ENCODE results near the gene ANKS1A. TPM values are rescaled to one million over a fixed set of nuclear protein-coding genes. Genes with fewer than 3 reads are reported as not detected.

ANKS1A gene
- polyA plus RNA-seq, 1 of the 3 experiments (the other 2 are of a cell fraction) = 7.6 TPM

DNA sequence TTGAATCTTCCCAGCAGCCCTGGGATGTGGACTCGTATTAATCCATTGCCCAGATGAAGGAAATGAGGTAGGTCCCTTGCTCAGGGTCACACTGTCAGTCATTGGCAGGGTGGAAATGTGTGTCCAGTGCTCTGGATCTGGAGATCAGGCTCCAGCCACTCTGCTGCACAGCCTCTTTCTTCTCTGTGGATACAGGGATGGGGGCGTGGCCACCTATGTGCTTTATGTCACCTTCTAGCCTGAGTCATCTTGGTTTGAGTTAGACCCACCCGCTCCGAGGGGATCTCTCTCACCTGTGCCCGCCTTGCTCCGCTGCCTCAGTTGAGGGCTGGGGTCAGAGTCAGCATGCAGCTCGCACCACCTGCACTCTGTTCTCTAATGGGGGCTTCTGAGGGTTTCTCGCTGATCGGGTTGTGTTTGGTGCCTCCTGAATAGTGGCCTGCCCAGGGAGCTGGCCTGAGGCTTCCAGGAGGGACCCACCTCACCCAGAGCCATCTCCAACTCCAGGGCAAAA, 172.1 kb downstream of the ANKS1A start:
- H3K27ac ChIP-seq (ENCODE audit: low read depth in 2 of 2, low read length in 1 of 2) = no peak overlapping the region
- no peak for TF ChIP-seq MXI1 (IDR thresholded peaks at IDR 0.05; ENCODE audit: low read depth, low read length)
- TF ChIP-seq RAD21 (IDR thresholded peaks at IDR 0.05; ENCODE audit: low read length) = no peak
- no peak for TF ChIP-seq GABPA (IDR thresholded peaks at IDR 0.05; ENCODE audit: low read depth)
- TF ChIP-seq CHD2 (IDR thresholded peaks at IDR 0.05; ENCODE audit: low read length, partially characterized antibody) = no peak
- TF ChIP-seq POLR2AphosphoS5 (IDR thresholded peaks at IDR 0.05; ENCODE audit: low read depth, low read length) = no peak
- TF ChIP-seq SMC3 (IDR thresholded peaks at IDR 0.05; ENCODE audit: low read depth, low read length) = no peak
- no peak for TF ChIP-seq SIN3A (IDR thresholded peaks at IDR 0.05; ENCODE audit: borderline replicate concordance, low read depth, low read length)
- TF ChIP-seq TEAD4 (IDR thresholded peaks at IDR 0.05; ENCODE audit: borderline replicate concordance, insufficient read depth) = no peak
- no peak for TF ChIP-seq RFX5 (IDR thresholded peaks at IDR 0.05; ENCODE audit: low read length)
- no peaks in the 10 kb centered on the region for H3K9me3 ChIP-seq
- no peaks in the 10 kb centered on the region for H3K79me2 ChIP-seq (ENCODE audit: insufficient read depth)
- no peak overlapping the region for H3K4me2 ChIP-seq
- ChIA-PET CTCF (interaction anchor here (0.8 to 1.2 kb wide), 2 partner anchors 74 to 79 kb away, joined by 3 read pairs; no protein-coding TSS in a partner anchor), POLR2A (no interaction called here)
- no peaks in the 10 kb centered on the region for H3K9me2 ChIP-seq
- H2AFZ ChIP-seq (ENCODE audit: low read depth) = no peak overlapping the region
- peaks cover 0 to 29% of the 10 kb centered on the region in 2 experiments for H3K36me3 ChIP-seq (replicated peaks in 1 of 2; ENCODE audit: control insufficient read depth in 1 of 2, insufficient read depth in 2 of 2, low read length in 1 of 2)
- no peaks in the 10 kb centered on the region for H3K4me1 ChIP-seq (ENCODE audit: control insufficient read depth in 1 of 2, insufficient read depth in 2 of 2, low read depth in 1 of 2, low read length in 1 of 2)
- no peaks in the 10 kb centered on the region for H3F3A ChIP-seq (replicated peaks; ENCODE audit: insufficient read depth)
- H3K9ac ChIP-seq = no peak overlapping the region
- peak; percentile 5 for DNase-seq
- no peaks in the 10 kb centered on the region for H4K20me1 ChIP-seq (ENCODE audit: insufficient read depth)
- H3K4me3 ChIP-seq (ENCODE audit: low read depth in 2 of 2, low read length in 1 of 2) = no peak overlapping the region
- WGBS (ENCODE audit: low lambda C conversion rate) = 94% methylated on average over 8 of the region's 9 CpGs
- H3K27me3 ChIP-seq (ENCODE audit: insufficient read depth) = no peaks in the 10 kb centered on the region

DNA sequence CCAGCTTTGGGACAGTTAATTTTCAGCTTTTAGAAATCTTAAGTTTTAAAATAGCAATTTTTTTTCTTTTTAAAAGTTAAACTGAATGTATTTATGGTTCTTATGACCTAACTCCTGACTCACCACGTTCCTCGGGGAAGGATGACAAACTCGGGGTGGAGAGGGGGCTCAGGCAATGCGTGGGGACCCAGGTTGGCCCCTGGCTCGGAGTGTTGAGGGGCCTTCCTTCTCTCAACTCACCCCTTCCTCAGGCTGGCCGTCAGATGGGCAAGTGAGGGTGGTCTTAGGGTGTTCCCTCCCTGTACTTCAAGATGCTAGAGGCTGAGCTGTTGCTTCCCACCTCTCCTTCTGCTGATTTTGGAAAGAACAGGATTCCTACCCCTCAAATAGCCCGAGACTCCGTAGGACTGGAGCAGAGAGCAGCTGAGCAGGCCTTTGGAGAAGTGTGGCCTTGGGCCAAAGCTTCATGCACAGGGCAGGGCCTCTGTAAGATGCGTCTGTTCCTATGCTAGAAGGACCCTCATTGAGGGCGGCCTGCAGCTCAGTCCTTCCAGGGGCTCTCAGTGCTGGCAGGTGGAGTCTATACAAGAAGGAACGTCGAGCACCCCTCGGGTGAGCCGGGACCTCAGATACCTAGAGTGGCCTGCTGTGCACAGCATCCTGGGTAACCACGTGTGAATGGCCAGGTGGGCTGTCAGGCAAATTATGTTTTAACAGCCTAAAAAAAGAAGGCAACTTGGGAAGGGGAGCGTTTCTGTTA, 172.8 kb downstream of the ANKS1A start:
- POLR2A ChIA-PET = no interaction called here
- Histone ChIP-seq H3K27ac (ENCODE audit: low read depth in 2 of 2, low read length in 1 of 2) (no peak overlapping the region), H3K9ac (no peak overlapping the region), H3F3A (replicated peaks; ENCODE audit: insufficient read depth) (no peaks in the 10 kb centered on the region), H3K9me3 (no peaks in the 10 kb centered on the region), H3K36me3 (replicated peaks in 1 of 2; ENCODE audit: control insufficient read depth in 1 of 2, insufficient read depth in 2 of 2, low read length in 1 of 2) (peaks cover 0 to 29% of the 10 kb centered on the region in 2 experiments), H4K20me1 (ENCODE audit: insufficient read depth) (no peaks in the 10 kb centered on the region), H3K4me2 (no peak overlapping the region), H2AFZ (ENCODE audit: low read depth) (no peak overlapping the region), H3K9me2 (no peaks in the 10 kb centered on the region), H3K27me3 (ENCODE audit: insufficient read depth) (no peaks in the 10 kb centered on the region), H3K4me1 (ENCODE audit: control insufficient read depth in 1 of 2, insufficient read depth in 2 of 2, low read depth in 1 of 2, low read length in 1 of 2) (no peaks in the 10 kb centered on the region), H3K79me2 (ENCODE audit: insufficient read depth) (no peaks in the 10 kb centered on the region), H3K4me3 (ENCODE audit: low read depth in 2 of 2, low read length in 1 of 2) (no peak overlapping the region)
- CTCF ChIA-PET = interaction anchor here (0.8 to 1.2 kb wide), 3 partner anchors 9 to 78 kb away, joined by 3 to 5 read pairs (median 3); no protein-coding TSS in a partner anchor
- no peak for DNase-seq
- WGBS (ENCODE audit: low lambda C conversion rate) = 96% methylated on average over 13 of the region's 16 CpGs
- no peak for TF ChIP-seq ELF1 (IDR thresholded peaks at IDR 0.05)
- no peak for TF ChIP-seq POLR2AphosphoS5 (IDR thresholded peaks at IDR 0.05; ENCODE audit: low read depth, low read length)
- TF ChIP-seq SIN3A (IDR thresholded peaks at IDR 0.05; ENCODE audit: borderline replicate concordance, low read depth, low read length) = no peak
- TF ChIP-seq RAD21 (IDR thresholded peaks at IDR 0.05; ENCODE audit: low read length) = no peak
- no peak for TF ChIP-seq RXRA (IDR thresholded peaks at IDR 0.05; ENCODE audit: borderline replicate concordance, low read depth)
- no peak for TF ChIP-seq FOXJ3 (CRISPR knock-in tag; IDR thresholded peaks at IDR 0.05)
- TF ChIP-seq, protein P1, sequence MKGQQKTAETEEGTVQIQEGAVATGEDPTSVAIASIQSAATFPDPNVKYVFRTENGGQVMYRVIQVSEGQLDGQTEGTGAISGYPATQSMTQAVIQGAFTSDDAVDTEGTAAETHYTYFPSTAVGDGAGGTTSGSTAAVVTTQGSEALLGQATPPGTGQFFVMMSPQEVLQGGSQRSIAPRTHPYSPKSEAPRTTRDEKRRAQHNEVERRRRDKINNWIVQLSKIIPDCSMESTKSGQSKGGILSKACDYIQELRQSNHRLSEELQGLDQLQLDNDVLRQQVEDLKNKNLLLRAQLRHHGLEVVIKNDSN (IDR thresholded peaks at IDR 0.05; ENCODE audit: borderline replicate concordance, low read depth) = no peak
- no peak for TF ChIP-seq FOXM1 (IDR thresholded peaks at IDR 0.05; ENCODE audit: low read depth)
- no peak for TF ChIP-seq RCOR1 (IDR thresholded peaks at IDR 0.05; ENCODE audit: low read length)
- TF ChIP-seq, protein P2, sequence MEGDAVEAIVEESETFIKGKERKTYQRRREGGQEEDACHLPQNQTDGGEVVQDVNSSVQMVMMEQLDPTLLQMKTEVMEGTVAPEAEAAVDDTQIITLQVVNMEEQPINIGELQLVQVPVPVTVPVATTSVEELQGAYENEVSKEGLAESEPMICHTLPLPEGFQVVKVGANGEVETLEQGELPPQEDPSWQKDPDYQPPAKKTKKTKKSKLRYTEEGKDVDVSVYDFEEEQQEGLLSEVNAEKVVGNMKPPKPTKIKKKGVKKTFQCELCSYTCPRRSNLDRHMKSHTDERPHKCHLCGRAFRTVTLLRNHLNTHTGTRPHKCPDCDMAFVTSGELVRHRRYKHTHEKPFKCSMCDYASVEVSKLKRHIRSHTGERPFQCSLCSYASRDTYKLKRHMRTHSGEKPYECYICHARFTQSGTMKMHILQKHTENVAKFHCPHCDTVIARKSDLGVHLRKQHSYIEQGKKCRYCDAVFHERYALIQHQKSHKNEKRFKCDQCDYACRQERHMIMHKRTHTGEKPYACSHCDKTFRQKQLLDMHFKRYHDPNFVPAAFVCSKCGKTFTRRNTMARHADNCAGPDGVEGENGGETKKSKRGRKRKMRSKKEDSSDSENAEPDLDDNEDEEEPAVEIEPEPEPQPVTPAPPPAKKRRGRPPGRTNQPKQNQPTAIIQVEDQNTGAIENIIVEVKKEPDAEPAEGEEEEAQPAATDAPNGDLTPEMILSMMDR (IDR thresholded peaks at IDR 0.05) = no peak
- TF ChIP-seq, protein P3, sequence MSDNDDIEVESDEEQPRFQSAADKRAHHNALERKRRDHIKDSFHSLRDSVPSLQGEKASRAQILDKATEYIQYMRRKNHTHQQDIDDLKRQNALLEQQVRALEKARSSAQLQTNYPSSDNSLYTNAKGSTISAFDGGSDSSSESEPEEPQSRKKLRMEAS (IDR thresholded peaks at IDR 0.05; ENCODE audit: low read depth) = no peak
- TF ChIP-seq RFX5 (IDR thresholded peaks at IDR 0.05; ENCODE audit: low read length) = no peak
- TF ChIP-seq YY1 (IDR thresholded peaks at IDR 0.05; ENCODE audit: low read depth) = no peak
- TF ChIP-seq, protein P4, sequence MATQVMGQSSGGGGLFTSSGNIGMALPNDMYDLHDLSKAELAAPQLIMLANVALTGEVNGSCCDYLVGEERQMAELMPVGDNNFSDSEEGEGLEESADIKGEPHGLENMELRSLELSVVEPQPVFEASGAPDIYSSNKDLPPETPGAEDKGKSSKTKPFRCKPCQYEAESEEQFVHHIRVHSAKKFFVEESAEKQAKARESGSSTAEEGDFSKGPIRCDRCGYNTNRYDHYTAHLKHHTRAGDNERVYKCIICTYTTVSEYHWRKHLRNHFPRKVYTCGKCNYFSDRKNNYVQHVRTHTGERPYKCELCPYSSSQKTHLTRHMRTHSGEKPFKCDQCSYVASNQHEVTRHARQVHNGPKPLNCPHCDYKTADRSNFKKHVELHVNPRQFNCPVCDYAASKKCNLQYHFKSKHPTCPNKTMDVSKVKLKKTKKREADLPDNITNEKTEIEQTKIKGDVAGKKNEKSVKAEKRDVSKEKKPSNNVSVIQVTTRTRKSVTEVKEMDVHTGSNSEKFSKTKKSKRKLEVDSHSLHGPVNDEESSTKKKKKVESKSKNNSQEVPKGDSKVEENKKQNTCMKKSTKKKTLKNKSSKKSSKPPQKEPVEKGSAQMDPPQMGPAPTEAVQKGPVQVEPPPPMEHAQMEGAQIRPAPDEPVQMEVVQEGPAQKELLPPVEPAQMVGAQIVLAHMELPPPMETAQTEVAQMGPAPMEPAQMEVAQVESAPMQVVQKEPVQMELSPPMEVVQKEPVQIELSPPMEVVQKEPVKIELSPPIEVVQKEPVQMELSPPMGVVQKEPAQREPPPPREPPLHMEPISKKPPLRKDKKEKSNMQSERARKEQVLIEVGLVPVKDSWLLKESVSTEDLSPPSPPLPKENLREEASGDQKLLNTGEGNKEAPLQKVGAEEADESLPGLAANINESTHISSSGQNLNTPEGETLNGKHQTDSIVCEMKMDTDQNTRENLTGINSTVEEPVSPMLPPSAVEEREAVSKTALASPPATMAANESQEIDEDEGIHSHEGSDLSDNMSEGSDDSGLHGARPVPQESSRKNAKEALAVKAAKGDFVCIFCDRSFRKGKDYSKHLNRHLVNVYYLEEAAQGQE (IDR thresholded peaks at IDR 0.05; ENCODE audit: low read depth, low read length) = no peak
- no peak for TF ChIP-seq NRF1 (IDR thresholded peaks at IDR 0.05; ENCODE audit: low read depth, low read length)
- TF ChIP-seq EZH2phosphoT487 (IDR thresholded peaks at IDR 0.05; ENCODE audit: borderline replicate concordance, low read depth) = no peak
